ENCODE results near the gene BBS1. TPM values are rescaled to one million over a fixed set of nuclear protein-coding genes. Genes with fewer than 3 reads are reported as not detected.

BBS1 gene
- total RNA-seq, 1 experiment from 2014 or later, result 28.4 TPM

GRCh38 chr11:66495401-66495854 is 15.0 kb upstream of the BBS1 start:
- no TSS peak for BruUV-seq (replicated peaks)
- no peak for ATAC-seq
- POLR2A ChIA-PET (ENCODE audit: unreplicated experiment), result no interaction called here
- CTCF ChIA-PET, result no interaction called here
- Histone ChIP-seq H3K4me2 (ENCODE audit: low read length) (no peak overlapping the region), H3K4me3 (ENCODE audit: low read length) (no peak overlapping the region), H3K9me2 (replicated peaks; ENCODE audit: low read length) (no peaks in the 10 kb centered on the region), H3K4me1 (ENCODE audit: insufficient read depth, low read length) (no peaks in the 10 kb centered on the region), H4K20me1 (ENCODE audit: low read length) (no peaks in the 10 kb centered on the region), H3K27me3 (ENCODE audit: low read length) (no peaks in the 10 kb centered on the region), H3K79me2 (ENCODE audit: low read length) (no peaks in the 10 kb centered on the region), H3K9me3 (ENCODE audit: low read length) (no peaks in the 10 kb centered on the region), H2AFZ (ENCODE audit: low read length) (no peak overlapping the region), H3K27ac (ENCODE audit: low read length) (no peak overlapping the region), H3K9ac (ENCODE audit: low read length) (no peak overlapping the region), H3K36me3 (ENCODE audit: low read depth, low read length) (peaks cover 43% of the 10 kb centered on the region), H3F3A (ENCODE audit: low read length, unreplicated experiment) (no peaks in the 10 kb centered on the region)
- intact Hi-C loops (cut with micrococcal nuclease), result no loop called here
- DNase-seq, result peak; percentile 21
- TF ChIP-seq CTCF (conservative IDR thresholded peaks at IDR 0.05; ENCODE audit: low read depth, low read length) (peak; percentile 61), EZH2 (IDR thresholded peaks at IDR 0.05; ENCODE audit: low read length, unreplicated experiment) (no peak)

DNA sequence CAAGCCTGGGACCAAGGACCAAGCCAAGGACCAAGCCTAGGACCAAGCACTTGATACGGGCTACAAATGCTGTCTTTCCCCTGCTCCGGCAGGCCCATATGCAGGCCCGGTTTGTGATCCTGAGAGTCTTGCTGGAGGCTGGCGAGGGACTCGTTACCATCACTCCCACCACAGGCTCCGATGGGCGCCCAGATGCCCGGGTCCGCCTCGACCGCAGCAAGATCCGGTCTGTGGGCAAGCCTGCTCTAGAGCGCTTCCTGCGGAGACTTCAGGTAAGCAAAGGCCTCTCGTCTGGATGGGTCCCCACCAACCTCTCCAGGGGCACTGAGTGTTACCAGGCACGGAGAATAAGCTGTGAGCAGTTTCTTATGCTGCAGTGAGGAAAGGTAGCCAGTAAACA is 13.2 kb upstream of the BBS1 start:
- no TSS peak for BruUV-seq (replicated peaks)
- CTCF ChIA-PET, result interaction anchor here (0.7 kb wide), 1 partner anchor 33 kb away, joined by 3 read pairs; no protein-coding TSS in a partner anchor

DNA sequence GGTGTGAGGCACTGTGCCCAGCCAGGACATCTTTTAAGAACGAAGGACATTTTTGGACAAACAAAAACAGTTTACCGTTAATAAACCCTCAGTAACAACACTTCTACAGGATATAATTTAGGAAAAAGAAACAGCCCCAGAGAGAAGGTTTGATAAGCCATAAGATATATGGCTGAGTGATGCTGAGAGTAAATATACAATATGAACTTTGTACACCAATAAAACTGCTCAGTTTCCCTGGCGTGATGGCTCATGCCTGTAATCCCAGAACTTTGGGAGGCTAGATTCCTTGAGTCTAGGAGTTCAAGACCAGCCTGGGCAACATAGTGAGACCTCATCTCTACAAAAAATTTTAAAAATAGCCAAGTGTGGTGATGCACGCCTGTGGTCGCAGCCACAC is 11.9 kb upstream of the BBS1 start:
- H3K9me2 ChIP-seq (replicated peaks; ENCODE audit: low read length), result no peaks in the 10 kb centered on the region
- H3F3A ChIP-seq (ENCODE audit: low read length, unreplicated experiment), result no peaks in the 10 kb centered on the region
- H3K4me1 ChIP-seq (ENCODE audit: insufficient read depth, low read length), result no peaks in the 10 kb centered on the region
- CTCF ChIA-PET, result no interaction called here
- H3K4me2 ChIP-seq (ENCODE audit: low read length), result no peak overlapping the region
- DNase-seq (no peak), ATAC-seq (no peak)
- no peaks in the 10 kb centered on the region for H3K79me2 ChIP-seq (ENCODE audit: low read length)
- H3K27ac ChIP-seq (ENCODE audit: low read length), result no peak overlapping the region
- TF ChIP-seq EZH2 (IDR thresholded peaks at IDR 0.05; ENCODE audit: low read length, unreplicated experiment) (no peak), EZH2phosphoT487 (IDR thresholded peaks at IDR 0.05; ENCODE audit: borderline replicate concordance, low read length) (no peak), CTCF (conservative IDR thresholded peaks at IDR 0.05; ENCODE audit: low read depth, low read length) (no peak)
- POLR2A ChIA-PET (ENCODE audit: unreplicated experiment), result no interaction called here
- H3K36me3 ChIP-seq (ENCODE audit: low read depth, low read length), result peaks cover 27% of the 10 kb centered on the region
- H3K9me3 ChIP-seq (ENCODE audit: low read length), result no peaks in the 10 kb centered on the region
- intact Hi-C loops (cut with micrococcal nuclease), result no loop called here
- H2AFZ ChIP-seq (ENCODE audit: low read length), result no peak overlapping the region
- no TSS peak for BruUV-seq (replicated peaks)
- no peaks in the 10 kb centered on the region for H3K27me3 ChIP-seq (ENCODE audit: low read length)
- H4K20me1 ChIP-seq (ENCODE audit: low read length), result no peaks in the 10 kb centered on the region
- no peak overlapping the region for H3K9ac ChIP-seq (ENCODE audit: low read length)
- no peak overlapping the region for H3K4me3 ChIP-seq (ENCODE audit: low read length)

More for the DNA sequence above, 13.2 kb upstream of the BBS1 start:
- Histone ChIP-seq H3K4me3 (ENCODE audit: low read length) (no peak overlapping the region), H3F3A (ENCODE audit: low read length, unreplicated experiment) (no peaks in the 10 kb centered on the region), H3K4me1 (ENCODE audit: insufficient read depth, low read length) (no peaks in the 10 kb centered on the region), H3K27me3 (ENCODE audit: low read length) (no peaks in the 10 kb centered on the region), H3K4me2 (ENCODE audit: low read length) (no peak overlapping the region), H3K9me2 (replicated peaks; ENCODE audit: low read length) (no peaks in the 10 kb centered on the region), H3K36me3 (ENCODE audit: low read depth, low read length) (peaks cover 38% of the 10 kb centered on the region), H2AFZ (ENCODE audit: low read length) (no peak overlapping the region), H3K9ac (ENCODE audit: low read length) (no peak overlapping the region), H3K79me2 (ENCODE audit: low read length) (no peaks in the 10 kb centered on the region), H3K27ac (ENCODE audit: low read length) (no peak overlapping the region), H4K20me1 (ENCODE audit: low read length) (no peaks in the 10 kb centered on the region), H3K9me3 (ENCODE audit: low read length) (no peaks in the 10 kb centered on the region)
- DNase-seq (no peak), ATAC-seq (no peak)
- intact Hi-C loops (cut with micrococcal nuclease), result no loop called here
- POLR2A ChIA-PET (ENCODE audit: unreplicated experiment), result no interaction called here
- no peak for TF ChIP-seq EZH2 (IDR thresholded peaks at IDR 0.05; ENCODE audit: low read length, unreplicated experiment)
- TF ChIP-seq EZH2phosphoT487 (IDR thresholded peaks at IDR 0.05; ENCODE audit: borderline replicate concordance, low read length), result no peak
- TF ChIP-seq CTCF (conservative IDR thresholded peaks at IDR 0.05; ENCODE audit: low read depth, low read length), result no peak

Measured in PC-3 (cell line).